Breast epithelium (tissue), 3 donors: ENCODE measurements around the gene ZNF470.

Experiments used
- CTCF ChIP-seq, 3 donors: fragments of 450-650 bp; IDR thresholded peaks; one replicate each; pipeline ENCODE4 v1.5.1; 2016 to 2017; ENCODE audit warnings: antibody characterized with exemption in 3 of 3, mild to moderate bottlenecking in 3 of 3, moderate library complexity in 3 of 3
- POLR2A ChIP-seq: fragments of 450-650 bp; IDR thresholded peaks from one replicate; pipeline ENCODE4 v1.6.1; 2016; ENCODE audit warnings: antibody characterized with exemption, mild to moderate bottlenecking, moderate library complexity
- POLR2AphosphoS5 ChIP-seq, 3 donors: sonication (generic); formaldehyde crosslinking; IDR thresholded peaks; one replicate each; pipeline ENCODE4 v1.6.1; 2017; ENCODE audit warnings: antibody characterized with exemption in 3 of 3

GRCh38 chr19:56525214-56525860, 41.9 kb upstream of the ZNF470 start:
- TF ChIP-seq CTCF (IDR thresholded peaks at IDR 0.05) = no peak
- TF ChIP-seq POLR2A = no peak
- no peak for TF ChIP-seq POLR2AphosphoS5 (IDR thresholded peaks at IDR 0.05)
